C4-2B (cell line): ENCODE data around the gene KLLN.

Source experiments
- ZFX ChIP-seq: fragments of 450-650 bp; IDR thresholded peaks from 2 replicates; pipeline ENCODE4 v1.6.1; 2017
- TF ChIP-seq, protein P1 (sequence below): fragments of 450-650 bp; conservative IDR thresholded peaks from 2 replicates; pipeline ENCODE4 v1.5.1; 2017; ENCODE audit warnings: mild to moderate bottlenecking

DNA sequence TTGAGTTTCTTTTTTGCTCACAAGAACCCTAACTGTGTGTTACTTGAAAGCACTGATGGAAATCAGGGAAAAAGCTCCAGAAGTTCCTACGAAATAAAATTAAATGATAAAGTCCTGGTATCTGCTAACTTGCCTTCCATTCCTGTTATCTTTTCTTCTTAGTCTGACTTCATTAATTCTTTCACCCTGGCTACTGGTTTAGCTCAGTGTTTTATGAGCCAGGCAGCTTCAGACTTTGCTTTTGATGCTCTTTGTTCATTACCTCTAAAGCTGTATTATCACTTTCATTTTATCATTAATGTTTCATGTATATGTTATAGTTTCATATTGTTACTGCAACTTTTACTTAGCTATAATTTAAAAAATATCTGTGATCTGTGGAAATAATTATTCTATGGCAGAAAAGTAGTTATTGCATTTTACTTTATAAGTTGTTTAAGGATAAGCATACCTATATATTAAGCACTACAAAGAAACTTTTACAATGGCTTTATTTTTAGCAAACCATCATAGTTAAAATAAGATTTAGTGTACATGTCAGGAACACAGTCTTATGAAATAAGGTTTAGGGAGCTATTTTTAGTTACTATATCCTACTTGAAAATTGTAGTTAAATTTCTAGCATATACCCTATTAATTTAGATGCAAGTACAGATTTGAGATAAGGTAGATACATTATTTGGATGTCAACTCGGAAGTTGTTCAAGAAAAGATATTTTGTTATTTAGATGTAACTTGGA, 19.4 kb upstream of the KLLN start:
- TF ChIP-seq, protein P1, sequence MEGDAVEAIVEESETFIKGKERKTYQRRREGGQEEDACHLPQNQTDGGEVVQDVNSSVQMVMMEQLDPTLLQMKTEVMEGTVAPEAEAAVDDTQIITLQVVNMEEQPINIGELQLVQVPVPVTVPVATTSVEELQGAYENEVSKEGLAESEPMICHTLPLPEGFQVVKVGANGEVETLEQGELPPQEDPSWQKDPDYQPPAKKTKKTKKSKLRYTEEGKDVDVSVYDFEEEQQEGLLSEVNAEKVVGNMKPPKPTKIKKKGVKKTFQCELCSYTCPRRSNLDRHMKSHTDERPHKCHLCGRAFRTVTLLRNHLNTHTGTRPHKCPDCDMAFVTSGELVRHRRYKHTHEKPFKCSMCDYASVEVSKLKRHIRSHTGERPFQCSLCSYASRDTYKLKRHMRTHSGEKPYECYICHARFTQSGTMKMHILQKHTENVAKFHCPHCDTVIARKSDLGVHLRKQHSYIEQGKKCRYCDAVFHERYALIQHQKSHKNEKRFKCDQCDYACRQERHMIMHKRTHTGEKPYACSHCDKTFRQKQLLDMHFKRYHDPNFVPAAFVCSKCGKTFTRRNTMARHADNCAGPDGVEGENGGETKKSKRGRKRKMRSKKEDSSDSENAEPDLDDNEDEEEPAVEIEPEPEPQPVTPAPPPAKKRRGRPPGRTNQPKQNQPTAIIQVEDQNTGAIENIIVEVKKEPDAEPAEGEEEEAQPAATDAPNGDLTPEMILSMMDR: no peak
- no peak for TF ChIP-seq ZFX
